H9 (cell line): ENCODE data around the gene KLF18. TPM values are rescaled to one million over a fixed set of nuclear protein-coding genes. Genes with fewer than 3 reads are reported as not detected.

Source experiments
- DNase-seq: peaks from one replicate; pipeline ENCODE4 v3.0.0-alpha.2; 2017
- H2AFZ ChIP-seq: one replicate; pipeline ENCODE4 v1.6.1; 2013; ENCODE audit warnings: mild to moderate bottlenecking, low read length, control low read depth, moderate library complexity
- H2AK5ac ChIP-seq: 2 replicates; pipeline ENCODE4 v1.6.1; 2013; ENCODE audit warnings: low read length, control low read depth, mixed read lengths; ENCODE audit not compliant: insufficient read length
- H2BK120ac ChIP-seq: one replicate; pipeline ENCODE4 v1.6.1; 2013; ENCODE audit warnings: low read depth, mild to moderate bottlenecking, low read length, control low read depth, inconsistent platforms; ENCODE audit not compliant: poor library complexity, severe bottlenecking
- H2BK12ac ChIP-seq: 2 replicates; pipeline ENCODE4 v1.6.1; 2013; ENCODE audit warnings: low read length, control low read depth, mixed read lengths, low read depth; ENCODE audit not compliant: insufficient read length
- H2BK15ac ChIP-seq: 2 replicates; pipeline ENCODE4 v1.6.1; 2013; ENCODE audit warnings: low read depth, low read length, control low read depth
- H2BK20ac ChIP-seq: one replicate; pipeline ENCODE4 v1.6.1; 2013; ENCODE audit warnings: low read depth, mild to moderate bottlenecking, low read length, control low read depth, inconsistent platforms; ENCODE audit not compliant: poor library complexity, severe bottlenecking
- H2BK5ac ChIP-seq: 2 replicates; pipeline ENCODE4 v1.6.1; 2013; ENCODE audit warnings: low read length, control low read depth, mixed read lengths; ENCODE audit not compliant: insufficient read length
- H3K14ac ChIP-seq: 2 replicates; pipeline ENCODE4 v1.6.1; 2013; ENCODE audit warnings: low read length, control low read depth; ENCODE audit not compliant: insufficient read depth
- H3K18ac ChIP-seq: 2 replicates; pipeline ENCODE4 v1.6.1; 2013; ENCODE audit warnings: low read depth, mild to moderate bottlenecking, mixed read lengths, low read length, control low read depth; ENCODE audit not compliant: insufficient read length
- H3K23ac ChIP-seq: 2 replicates; pipeline ENCODE4 v1.6.1; 2013; ENCODE audit warnings: low read length, control low read depth, mixed read lengths, low read depth; ENCODE audit not compliant: insufficient read length
- H3K23me2 ChIP-seq: 2 replicates; pipeline ENCODE4 v1.6.1; 2013; ENCODE audit warnings: low read depth, mild to moderate bottlenecking, mixed read lengths, low read length, control low read depth; ENCODE audit not compliant: insufficient read length, poor library complexity, severe bottlenecking
- H3K27ac ChIP-seq: 2 replicates; pipeline ENCODE4 v1.5.1; 2013; ENCODE audit warnings: low read length, control low read depth, mixed read lengths, low read depth; ENCODE audit not compliant: insufficient read length
- H3K27me3 ChIP-seq: 2 replicates; pipeline ENCODE4 v1.6.1; 2013; ENCODE audit warnings: low read length, control low read depth, inconsistent platforms; ENCODE audit not compliant: insufficient read depth
- H3K4ac ChIP-seq: 2 replicates; pipeline ENCODE4 v1.6.1; 2013; ENCODE audit warnings: low read depth, mild to moderate bottlenecking, control low read depth, inconsistent platforms, low read length, moderate library complexity
- H3K4me1 ChIP-seq: 2 replicates; pipeline ENCODE4 v1.6.1; 2013; ENCODE audit warnings: low read length, control low read depth, inconsistent platforms; ENCODE audit not compliant: insufficient read depth
- H3K4me2 ChIP-seq: 2 replicates; pipeline ENCODE4 v1.6.1; 2013; ENCODE audit warnings: low read length, control low read depth, mixed read lengths; ENCODE audit not compliant: insufficient read length, insufficient read depth
- H3K56ac ChIP-seq: 2 replicates; pipeline ENCODE4 v1.6.1; 2013; ENCODE audit warnings: low read depth, mild to moderate bottlenecking, mixed read lengths, low read length, control low read depth; ENCODE audit not compliant: insufficient read length
- H3K79me1 ChIP-seq: 2 replicates; pipeline ENCODE4 v1.6.1; 2013; ENCODE audit warnings: low read depth, mild to moderate bottlenecking, moderate library complexity, low read length, control low read depth, inconsistent platforms; ENCODE audit not compliant: insufficient read depth, poor library complexity, severe bottlenecking
- H3K79me2 ChIP-seq: 2 replicates; pipeline ENCODE4 v1.6.1; 2013; ENCODE audit warnings: low read length, control low read depth, inconsistent platforms; ENCODE audit not compliant: insufficient read depth
- H3K9ac ChIP-seq: 2 replicates; pipeline ENCODE4 v1.6.1; 2013; ENCODE audit warnings: low read length, control low read depth, mixed read lengths; ENCODE audit not compliant: insufficient read length; ENCODE audit errors: extremely low read depth
- H3K9me3 ChIP-seq: one replicate; pipeline ENCODE4 v1.6.1; 2013; ENCODE audit warnings: low read depth, low read length, inconsistent platforms; ENCODE audit not compliant: control insufficient read depth
- H3T11ph ChIP-seq: one replicate; pipeline ENCODE4 v1.6.1; 2013; ENCODE audit warnings: mild to moderate bottlenecking, low read length, control low read depth, inconsistent platforms
- H4K20me1 ChIP-seq: one replicate; pipeline ENCODE4 v1.6.1; 2013; ENCODE audit not compliant: control insufficient read depth, insufficient read length, insufficient read depth
- H4K5ac ChIP-seq: 2 replicates; pipeline ENCODE4 v1.6.1; 2013; ENCODE audit warnings: low read depth, mild to moderate bottlenecking, mixed read lengths, low read length, control low read depth; ENCODE audit not compliant: insufficient read length
- H4K8ac ChIP-seq: replicated peaks from 2 replicates; pipeline ENCODE4 v1.6.1; 2013; ENCODE audit warnings: low read length, control low read depth, mixed read lengths, low read depth; ENCODE audit not compliant: insufficient read length
- H4K91ac ChIP-seq: 2 replicates; pipeline ENCODE4 v1.6.1; 2013; ENCODE audit warnings: low read depth, mild to moderate bottlenecking, moderate library complexity, mixed read lengths, low read length, control low read depth; ENCODE audit not compliant: insufficient read length
- H3K27ac Mint-ChIP-seq, 3 experiments: 2 replicates in 2 of 3; 3 replicates in 1 of 3; pipeline ENCODE4 v1.8.0; 2020 to 2021; ENCODE audit warnings: mixed read lengths in 3 of 3, mild to moderate bottlenecking in 1 of 3, moderate library complexity in 1 of 3
- H3K27me3 Mint-ChIP-seq: 2 replicates; pipeline ENCODE4 v1.8.0; 2021; ENCODE audit warnings: low read depth, mild to moderate bottlenecking, moderate library complexity, mixed read lengths
- H3K36me3 Mint-ChIP-seq, 3 experiments: 2 replicates in 2 of 3; 3 replicates in 1 of 3; pipeline ENCODE4 v1.8.0; 2020 to 2021; ENCODE audit warnings: low read depth in 3 of 3, mixed read lengths in 3 of 3; ENCODE audit not compliant: insufficient read depth in 1 of 3
- H3K4me1 Mint-ChIP-seq, 2 experiments: 2 replicates each; pipeline ENCODE4 v1.8.0; 2020; ENCODE audit warnings: mixed read lengths in 2 of 2
- H3K4me3 Mint-ChIP-seq, 2 experiments: 2 replicates in 1 of 2; 3 replicates in 1 of 2; pipeline ENCODE4 v1.8.0; 2020 to 2021; ENCODE audit warnings: mild to moderate bottlenecking in 2 of 2, mixed read lengths in 2 of 2, moderate library complexity in 1 of 2
- H3K9me3 Mint-ChIP-seq, 2 experiments: 2 replicates in 1 of 2; 3 replicates in 1 of 2; pipeline ENCODE4 v1.8.0; 2020; ENCODE audit warnings: mild to moderate bottlenecking in 2 of 2, mixed read lengths in 2 of 2, moderate library complexity in 1 of 2
- CTCF ChIP-seq: fragments of 200-600 bp; sonication (generic); conservative IDR thresholded peaks from 3 replicates; pipeline ENCODE4 v1.8.0; 2021; ENCODE audit warnings: antibody characterized with exemption, mild to moderate bottlenecking
- WGBS: extraction: QIAGEN DNeasy Blood & Tissue Kit; methylation state at CpG from one replicate; pipeline ENCODE4 v1.1.7; 2013; ENCODE audit warnings: missing lambda C conversion rate, low lambda C conversion rate, mixed read lengths; ENCODE audit not compliant: insufficient read length; ENCODE audit errors: extremely low coverage; 5-methylcytosine and 5-hydroxymethylcytosine counted together
- total RNA-seq: library from RNA; stranded (reverse); gene quantifications from 2 replicates; pipeline ENCODE4 v1.2.1, GENCODE V29; 2021

Gene KLF18
- total RNA-seq, 1 experiment from 2014 or later: 0.07 TPM

- H3K9me3 ChIP-seq: no peaks in the 10 kb centered on the region
- Mint-ChIP-seq H3K4me1 (0 out of 4 replicates have a peak, but pooled peaks cover 0 to 4% of the 10 kb centered on the region in 2 experiments), H3K4me3 (no peak overlapping the region), H3K36me3 (peaks cover 8 to 17% (median 13%) of the 10 kb centered on the region in 3 experiments), H3K27me3 (peaks cover 2% of the 10 kb centered on the region), H3K27ac (no peak overlapping the region), H3K9me3 (peaks cover 32 to 49% of the 10 kb centered on the region in 2 experiments)
- no peak overlapping the region for H2BK20ac ChIP-seq
- no peaks in the 10 kb centered on the region for H3K79me2 ChIP-seq
- H2BK5ac ChIP-seq: no peak overlapping the region
- H3K4ac ChIP-seq: no peak overlapping the region
- WGBS: no CpG with 5 or more reads among the region's 1 CpG
- H3K4me2 ChIP-seq: no peak overlapping the region
- no peaks in the 10 kb centered on the region for H4K20me1 ChIP-seq
- no peak overlapping the region for H2BK120ac ChIP-seq
- no peak for DNase-seq
- H3K79me1 ChIP-seq: no peaks in the 10 kb centered on the region
- H3K14ac ChIP-seq: no peak overlapping the region
- no peak overlapping the region for H3K9ac ChIP-seq
- no peak overlapping the region for H3T11ph ChIP-seq
- H4K91ac ChIP-seq: no peak overlapping the region
- H2AK5ac ChIP-seq: no peak overlapping the region
- H3K27ac ChIP-seq: no peak overlapping the region
- no peak overlapping the region for H3K18ac ChIP-seq
- H3K23ac ChIP-seq: no peak overlapping the region
- H3K23me2 ChIP-seq: no peaks in the 10 kb centered on the region
- no peaks in the 10 kb centered on the region for H3K27me3 ChIP-seq
- no peaks in the 10 kb centered on the region for H3K4me1 ChIP-seq
- no peak overlapping the region for H2BK15ac ChIP-seq
- H3K56ac ChIP-seq: no peak overlapping the region
- H4K5ac ChIP-seq: no peak overlapping the region
- H4K8ac ChIP-seq: no peak overlapping the region
- no peak overlapping the region for H2AFZ ChIP-seq
- no peak for TF ChIP-seq CTCF
- H2BK12ac ChIP-seq: no peak overlapping the region
Measured at GRCh38 chr1:44174630-44175029, 33.2 kb upstream of the KLF18 start.
